ENCODE measurements around the gene ADCY3. TPM values are rescaled to one million over a fixed set of nuclear protein-coding genes. Genes with fewer than 3 reads are reported as not detected.

The ADCY3 gene
- total and polyA plus RNA-seq, 2 donors from 2014 or later: 21.1 to 44.6 TPM

DNA sequence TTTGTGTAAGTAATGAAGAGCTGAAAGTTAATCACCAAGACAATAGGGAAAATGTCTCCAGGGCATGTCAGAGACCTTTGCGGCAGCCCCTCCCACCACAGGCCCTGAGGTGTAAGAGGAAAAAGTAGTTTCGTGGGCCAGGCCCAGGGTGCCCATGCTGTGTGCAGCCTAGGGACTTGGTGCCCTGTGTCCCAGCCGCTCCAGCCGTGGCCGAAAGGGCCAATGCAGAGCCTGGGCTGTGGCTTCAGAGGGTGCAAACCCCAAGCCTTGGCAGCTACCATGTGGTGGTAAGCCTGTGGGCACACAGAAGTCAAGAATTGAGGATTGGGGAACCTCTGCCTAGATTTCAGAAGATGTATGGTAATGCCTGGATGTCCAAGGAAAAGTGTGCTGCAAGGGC lies 74.3 kb downstream of the ADCY3 start:
- Histone ChIP-seq H3K4me3 (ENCODE audit: low read length in 3 of 3) (no peak overlapping the region), H3K36me3 (ENCODE audit: control insufficient read depth in 2 of 3, insufficient read depth in 3 of 3, low read length in 3 of 3) (no peaks in the 10 kb centered on the region), H3K4me1 (ENCODE audit: control insufficient read depth in 2 of 3, insufficient read depth in 2 of 3, low read depth in 1 of 3, low read length in 3 of 3) (peaks cover 0 to 4% (median 0%) of the 10 kb centered on the region in 3 donors), H3K9ac (ENCODE audit: low read length in 3 of 3) (no peak overlapping the region), H3K27ac (ENCODE audit: low read depth in 2 of 2, low read length in 2 of 2) (no peak overlapping the region), H3K9me3 (ENCODE audit: control insufficient read depth in 2 of 3, insufficient read depth in 1 of 3, low read length in 3 of 3) (no peaks in the 10 kb centered on the region), H3K27me3 (ENCODE audit: control insufficient read depth, insufficient read depth, low read length) (no peaks in the 10 kb centered on the region)
- FAIRE-seq (no peak), DNase-seq (peak in 1 of 5 donors; percentile 52)
- TF ChIP-seq, protein P1, sequence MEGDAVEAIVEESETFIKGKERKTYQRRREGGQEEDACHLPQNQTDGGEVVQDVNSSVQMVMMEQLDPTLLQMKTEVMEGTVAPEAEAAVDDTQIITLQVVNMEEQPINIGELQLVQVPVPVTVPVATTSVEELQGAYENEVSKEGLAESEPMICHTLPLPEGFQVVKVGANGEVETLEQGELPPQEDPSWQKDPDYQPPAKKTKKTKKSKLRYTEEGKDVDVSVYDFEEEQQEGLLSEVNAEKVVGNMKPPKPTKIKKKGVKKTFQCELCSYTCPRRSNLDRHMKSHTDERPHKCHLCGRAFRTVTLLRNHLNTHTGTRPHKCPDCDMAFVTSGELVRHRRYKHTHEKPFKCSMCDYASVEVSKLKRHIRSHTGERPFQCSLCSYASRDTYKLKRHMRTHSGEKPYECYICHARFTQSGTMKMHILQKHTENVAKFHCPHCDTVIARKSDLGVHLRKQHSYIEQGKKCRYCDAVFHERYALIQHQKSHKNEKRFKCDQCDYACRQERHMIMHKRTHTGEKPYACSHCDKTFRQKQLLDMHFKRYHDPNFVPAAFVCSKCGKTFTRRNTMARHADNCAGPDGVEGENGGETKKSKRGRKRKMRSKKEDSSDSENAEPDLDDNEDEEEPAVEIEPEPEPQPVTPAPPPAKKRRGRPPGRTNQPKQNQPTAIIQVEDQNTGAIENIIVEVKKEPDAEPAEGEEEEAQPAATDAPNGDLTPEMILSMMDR (IDR thresholded peaks at IDR 0.05; ENCODE audit: borderline replicate concordance, extremely low read depth, insufficient read depth): no peak
- intact Hi-C loops (cut with DNase I): no loop called here

DNA sequence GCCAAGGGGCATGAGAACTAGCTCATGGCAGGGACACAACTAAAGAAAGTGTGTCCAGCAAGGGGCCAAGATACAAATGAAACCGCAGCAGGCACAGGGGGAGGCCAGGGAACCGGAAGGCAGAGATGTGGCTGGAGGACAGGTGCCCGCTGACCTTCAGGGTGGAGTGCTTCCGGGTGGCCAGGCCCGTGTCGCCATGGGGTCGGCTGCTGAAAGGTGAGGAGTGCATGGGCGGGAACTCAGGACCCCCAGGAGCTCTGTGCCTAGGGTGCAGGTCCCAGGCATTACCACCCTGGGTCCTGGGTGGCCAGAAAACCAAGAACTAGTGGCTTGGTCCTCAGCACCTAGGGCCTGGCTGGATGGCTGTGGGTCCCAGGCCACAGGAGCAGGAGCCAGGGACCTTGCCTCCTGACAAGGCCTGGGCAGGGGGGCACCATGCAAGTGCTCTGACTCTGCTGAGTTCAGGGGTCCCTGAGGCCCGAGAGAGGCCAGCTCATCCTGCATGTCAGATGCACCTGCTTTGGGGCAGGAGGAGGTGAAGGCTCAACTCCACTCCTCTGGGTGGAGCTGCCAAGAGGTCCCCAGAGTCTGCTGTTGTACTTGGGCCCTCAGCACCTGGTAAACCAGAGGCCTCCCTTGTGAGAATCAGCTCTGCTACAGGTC lies 75.9 kb downstream of the ADCY3 start:
- TF ChIP-seq, protein P1 (IDR thresholded peaks at IDR 0.05; ENCODE audit: borderline replicate concordance, extremely low read depth, insufficient read depth): no peak
- Histone ChIP-seq H3K9ac (ENCODE audit: low read length in 3 of 3) (no peak overlapping the region), H3K4me1 (ENCODE audit: control insufficient read depth in 2 of 3, insufficient read depth in 2 of 3, low read depth in 1 of 3, low read length in 3 of 3) (no peaks in the 10 kb centered on the region), H3K27me3 (ENCODE audit: control insufficient read depth, insufficient read depth, low read length) (no peaks in the 10 kb centered on the region), H3K36me3 (ENCODE audit: control insufficient read depth in 2 of 3, insufficient read depth in 3 of 3, low read length in 3 of 3) (no peaks in the 10 kb centered on the region), H3K9me3 (ENCODE audit: control insufficient read depth in 2 of 3, insufficient read depth in 1 of 3, low read length in 3 of 3) (no peaks in the 10 kb centered on the region), H3K27ac (ENCODE audit: low read depth in 2 of 2, low read length in 2 of 2) (no peak overlapping the region), H3K4me3 (ENCODE audit: low read length in 3 of 3) (no peak overlapping the region)
- FAIRE-seq (no peak), DNase-seq (peak in 1 of 5 donors; percentile 54)
- intact Hi-C loops (cut with DNase I): no loop called here

DNA sequence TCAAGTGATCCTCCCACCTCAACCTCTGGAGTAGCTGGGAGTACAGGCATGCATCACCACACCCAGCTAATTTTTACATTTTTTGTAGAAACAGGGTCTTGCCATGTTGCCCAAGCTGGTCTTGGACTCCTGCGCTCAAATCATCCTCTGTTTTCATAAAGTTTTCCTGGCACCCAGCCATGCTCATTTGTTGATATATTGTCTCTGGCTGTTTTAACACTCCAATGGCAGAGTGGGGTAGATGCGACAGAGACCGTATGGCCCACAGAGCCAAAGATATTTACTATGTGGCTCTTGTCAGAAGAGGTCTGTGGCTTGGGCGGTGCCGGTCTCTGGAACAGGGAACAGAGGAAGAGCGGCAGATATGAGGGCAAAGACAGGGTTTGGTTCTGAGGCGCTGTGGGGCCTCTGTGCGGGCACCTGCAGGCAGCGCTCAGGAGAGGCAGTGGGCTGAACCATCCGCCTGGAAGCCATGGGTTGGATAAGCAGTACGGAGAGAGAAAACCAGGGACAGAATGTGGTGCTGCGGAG lies 76.6 kb downstream of the ADCY3 start:
- FAIRE-seq (no peak), DNase-seq (peak in 1 of 5 donors; percentile 63)
- intact Hi-C loops (cut with DNase I): no loop called here
- TF ChIP-seq, protein P1 (IDR thresholded peaks at IDR 0.05; ENCODE audit: borderline replicate concordance, extremely low read depth, insufficient read depth): no peak
- no peaks in the 10 kb centered on the region for H3K4me1 ChIP-seq (ENCODE audit: control insufficient read depth in 2 of 3, insufficient read depth in 2 of 3, low read depth in 1 of 3, low read length in 3 of 3)
- no peak overlapping the region for H3K27ac ChIP-seq (ENCODE audit: low read depth in 2 of 2, low read length in 2 of 2)
- H3K27me3 ChIP-seq (ENCODE audit: control insufficient read depth, insufficient read depth, low read length): no peaks in the 10 kb centered on the region
- H3K9ac ChIP-seq (ENCODE audit: low read length in 3 of 3): no peak overlapping the region
- no peaks in the 10 kb centered on the region for H3K9me3 ChIP-seq (ENCODE audit: control insufficient read depth in 2 of 3, insufficient read depth in 1 of 3, low read length in 3 of 3)
- no peaks in the 10 kb centered on the region for H3K36me3 ChIP-seq (ENCODE audit: control insufficient read depth in 2 of 3, insufficient read depth in 3 of 3, low read length in 3 of 3)
- no peak overlapping the region for H3K4me3 ChIP-seq (ENCODE audit: low read length in 3 of 3)
